ENCODE measurements around the gene WTIP.

- no peak for TF ChIP-seq POLR2A (IDR thresholded peaks at IDR 0.05)
- TF ChIP-seq, protein P1, sequence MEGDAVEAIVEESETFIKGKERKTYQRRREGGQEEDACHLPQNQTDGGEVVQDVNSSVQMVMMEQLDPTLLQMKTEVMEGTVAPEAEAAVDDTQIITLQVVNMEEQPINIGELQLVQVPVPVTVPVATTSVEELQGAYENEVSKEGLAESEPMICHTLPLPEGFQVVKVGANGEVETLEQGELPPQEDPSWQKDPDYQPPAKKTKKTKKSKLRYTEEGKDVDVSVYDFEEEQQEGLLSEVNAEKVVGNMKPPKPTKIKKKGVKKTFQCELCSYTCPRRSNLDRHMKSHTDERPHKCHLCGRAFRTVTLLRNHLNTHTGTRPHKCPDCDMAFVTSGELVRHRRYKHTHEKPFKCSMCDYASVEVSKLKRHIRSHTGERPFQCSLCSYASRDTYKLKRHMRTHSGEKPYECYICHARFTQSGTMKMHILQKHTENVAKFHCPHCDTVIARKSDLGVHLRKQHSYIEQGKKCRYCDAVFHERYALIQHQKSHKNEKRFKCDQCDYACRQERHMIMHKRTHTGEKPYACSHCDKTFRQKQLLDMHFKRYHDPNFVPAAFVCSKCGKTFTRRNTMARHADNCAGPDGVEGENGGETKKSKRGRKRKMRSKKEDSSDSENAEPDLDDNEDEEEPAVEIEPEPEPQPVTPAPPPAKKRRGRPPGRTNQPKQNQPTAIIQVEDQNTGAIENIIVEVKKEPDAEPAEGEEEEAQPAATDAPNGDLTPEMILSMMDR (IDR thresholded peaks at IDR 0.05), result no peak
Measured at GRCh38 chr19:34508540-34508939, 27.0 kb downstream of the WTIP start.
